Effector memory CD4-positive, alpha-beta T cell (primary cell): Measurements from ENCODE around the gene HSP90B1.

Experiments used
- DNase-seq, 3 donors: peaks; one replicate each; pipeline ENCODE4 v3.0.0-alpha.2; 2020
- H3K27ac ChIP-seq: 2 replicates; pipeline ENCODE4 v1.7.0; 2013; ENCODE audit warnings: mild to moderate bottlenecking, low read length, moderate library complexity; ENCODE audit not compliant: insufficient read depth, poor library complexity, severe bottlenecking
- H3K27me3 ChIP-seq: replicated peaks from 2 replicates; pipeline ENCODE4 v1.7.0; 2013; ENCODE audit warnings: mild to moderate bottlenecking, low read length; ENCODE audit not compliant: insufficient read depth, control insufficient read depth, poor library complexity, severe bottlenecking
- H3K36me3 ChIP-seq: 2 replicates; pipeline ENCODE4 v1.7.0; 2013; ENCODE audit warnings: mild to moderate bottlenecking, low read length, moderate library complexity; ENCODE audit not compliant: control insufficient read depth, insufficient read depth
- H3K4me1 ChIP-seq: 2 replicates; pipeline ENCODE4 v1.7.0; 2013; ENCODE audit warnings: low read length, mild to moderate bottlenecking; ENCODE audit not compliant: control insufficient read depth, insufficient read depth, poor library complexity, severe bottlenecking
- H3K4me3 ChIP-seq: 2 replicates; pipeline ENCODE4 v1.7.0; 2013; ENCODE audit warnings: low read length, low read depth, mild to moderate bottlenecking; ENCODE audit not compliant: insufficient read depth, poor library complexity, severe bottlenecking
- H3K9me3 ChIP-seq: 2 replicates; pipeline ENCODE4 v1.7.0; 2013; ENCODE audit warnings: mild to moderate bottlenecking, low read length, moderate library complexity; ENCODE audit not compliant: control insufficient read depth

The HSP90B1 gene

GRCh38 chr12:103952497-103952896 is 22.3 kb downstream of the HSP90B1 start:
- Histone ChIP-seq H3K27ac (no peak overlapping the region), H3K27me3 (no peaks in the 10 kb centered on the region), H3K4me3 (no peak overlapping the region), H3K9me3 (no peaks in the 10 kb centered on the region), H3K36me3 (peaks cover 51% of the 10 kb centered on the region), H3K4me1 (peaks cover 15% of the 10 kb centered on the region)
- DNase-seq = no peak

- Histone ChIP-seq H3K9me3 (no peaks in the 10 kb centered on the region), H3K4me3 (peak overlapping the region; percentile 72), H3K27ac (peak overlapping the region; percentile 75), H3K4me1 (peaks cover 15% of the 10 kb centered on the region), H3K27me3 (no peaks in the 10 kb centered on the region), H3K36me3 (peaks cover 30% of the 10 kb centered on the region)
- DNase-seq = no peak
Observed at GRCh38 chr12:103955811-103956508, 25.8 kb downstream of the HSP90B1 start.

GRCh38 chr12:103956509-103957027 is 26.4 kb downstream of the HSP90B1 start:
- Histone ChIP-seq H3K9me3 (no peaks in the 10 kb centered on the region), H3K27me3 (no peaks in the 10 kb centered on the region), H3K27ac (peak overlapping the region; percentile 75), H3K4me1 (peaks cover 15% of the 10 kb centered on the region), H3K36me3 (peaks cover 29% of the 10 kb centered on the region), H3K4me3 (peak overlapping the region; percentile 72)
- DNase-seq = no peak

DNA sequence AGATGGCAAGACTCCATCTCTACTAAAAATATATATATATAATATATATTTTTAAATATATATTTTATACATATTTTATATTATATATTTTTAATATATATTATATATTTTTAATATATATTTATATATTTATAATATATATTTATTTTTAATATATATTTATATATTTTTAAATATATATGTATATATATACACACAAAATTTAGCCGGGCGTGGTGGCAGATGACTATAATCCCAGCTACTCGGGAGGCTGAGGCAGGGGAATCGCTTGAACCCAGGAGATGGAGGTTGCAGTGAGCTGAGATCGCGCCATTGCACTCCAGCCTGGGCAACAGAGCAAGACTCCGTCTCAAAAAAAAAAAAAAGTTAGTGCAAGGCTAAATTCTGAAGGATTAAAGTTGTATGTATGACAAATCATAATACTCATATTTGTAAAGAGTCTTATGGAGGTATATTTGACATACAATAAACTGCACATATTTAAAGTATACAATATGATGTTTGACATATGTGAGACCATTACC is 27.7 kb downstream of the HSP90B1 start:
- no peaks in the 10 kb centered on the region for H3K9me3 ChIP-seq
- no peak overlapping the region for H3K27ac ChIP-seq
- peaks cover 15% of the 10 kb centered on the region for H3K4me1 ChIP-seq
- H3K27me3 ChIP-seq = no peaks in the 10 kb centered on the region
- no peak overlapping the region for H3K4me3 ChIP-seq
- no peak for DNase-seq
- H3K36me3 ChIP-seq = peaks cover 16% of the 10 kb centered on the region

DNA sequence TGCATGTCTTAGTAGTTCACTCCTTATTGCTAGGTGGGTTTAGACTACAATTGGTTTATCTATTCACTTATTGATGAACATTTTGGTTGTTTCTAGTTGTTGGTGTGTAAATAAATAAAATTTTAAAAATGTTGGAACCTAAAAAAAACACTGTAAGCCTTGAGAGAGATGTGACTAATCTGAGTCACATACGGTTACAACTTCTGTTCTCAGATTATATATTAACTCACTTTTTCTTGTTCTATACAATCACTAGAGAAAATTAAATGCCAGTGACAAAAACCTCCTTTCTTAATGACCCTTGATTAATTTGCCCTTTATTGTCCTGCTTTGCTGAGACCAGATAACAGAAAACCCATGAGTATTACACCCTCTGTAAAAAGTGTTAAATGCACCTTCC is 28.4 kb downstream of the HSP90B1 start:
- H3K4me3 ChIP-seq = no peak overlapping the region
- no peaks in the 10 kb centered on the region for H3K9me3 ChIP-seq
- H3K27ac ChIP-seq = no peak overlapping the region
- peaks cover 15% of the 10 kb centered on the region for H3K4me1 ChIP-seq
- H3K36me3 ChIP-seq = peaks cover 9% of the 10 kb centered on the region
- no peaks in the 10 kb centered on the region for H3K27me3 ChIP-seq
- no peak for DNase-seq

DNA sequence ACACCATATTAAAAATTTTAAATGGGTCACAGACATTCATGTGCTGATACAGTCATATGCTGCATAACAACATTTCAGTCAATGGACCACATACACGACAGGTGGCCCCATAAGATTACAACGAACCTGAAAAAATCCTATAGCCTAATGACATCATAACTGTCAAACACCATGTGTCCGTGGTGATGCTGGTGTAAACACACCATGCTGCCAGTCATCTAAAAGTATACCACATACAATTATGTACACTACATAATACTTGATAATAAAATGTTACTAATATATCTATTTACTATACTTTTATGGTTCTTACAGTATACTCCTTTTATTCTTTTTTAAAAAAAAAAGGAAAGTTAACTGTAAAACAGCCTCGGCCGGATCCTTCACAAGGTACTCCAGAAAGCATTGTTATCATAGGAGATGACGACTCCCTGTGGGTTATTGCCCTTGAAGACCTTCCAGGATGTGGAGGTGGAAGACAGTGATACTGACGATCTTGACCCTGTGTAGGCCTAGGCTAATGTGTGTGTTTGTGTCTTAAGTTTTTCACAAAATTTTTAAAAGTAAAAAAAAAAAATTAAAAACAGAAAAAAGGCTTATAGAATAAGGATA is 30.5 kb downstream of the HSP90B1 start:
- H3K4me1 ChIP-seq = peaks cover 19% of the 10 kb centered on the region
- H3K36me3 ChIP-seq = no peaks in the 10 kb centered on the region
- no peak overlapping the region for H3K4me3 ChIP-seq
- H3K27ac ChIP-seq = no peak overlapping the region
- no peaks in the 10 kb centered on the region for H3K9me3 ChIP-seq
- no peaks in the 10 kb centered on the region for H3K27me3 ChIP-seq
- DNase-seq = no peak

DNA sequence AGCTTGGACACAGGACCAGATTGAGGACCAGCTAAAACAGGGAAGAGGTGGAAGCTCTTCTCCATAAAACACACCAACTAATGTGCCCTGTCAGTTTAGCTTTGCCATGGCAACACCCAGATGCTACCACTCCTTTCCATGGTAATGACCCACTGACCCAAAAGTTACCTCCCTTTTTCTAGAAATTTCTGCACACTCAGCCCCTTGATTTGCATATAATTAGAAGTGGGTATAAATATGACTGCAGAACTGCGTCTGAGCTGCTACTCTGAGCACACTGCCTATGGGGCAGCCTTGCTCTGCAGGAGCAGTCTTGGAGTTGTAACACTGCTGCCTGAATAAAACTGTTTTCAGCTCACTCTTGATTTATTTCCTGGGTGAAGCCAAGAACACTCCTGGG is 32.3 kb downstream of the HSP90B1 start:
- no peaks in the 10 kb centered on the region for H3K36me3 ChIP-seq

GRCh38 chr12:103964805-103965204 is 34.6 kb downstream of the HSP90B1 start:
- Histone ChIP-seq H3K36me3 (no peaks in the 10 kb centered on the region), H3K9me3 (no peaks in the 10 kb centered on the region), H3K4me1 (peaks cover 19% of the 10 kb centered on the region), H3K27me3 (no peaks in the 10 kb centered on the region), H3K27ac (peak overlapping the region; percentile 86), H3K4me3 (peak overlapping the region; percentile 64)
- no peak for DNase-seq

More for the DNA sequence above, 32.3 kb downstream of the HSP90B1 start:
- Histone ChIP-seq H3K9me3 (no peaks in the 10 kb centered on the region), H3K27me3 (no peaks in the 10 kb centered on the region), H3K4me1 (peaks cover 19% of the 10 kb centered on the region), H3K4me3 (no peak overlapping the region), H3K27ac (no peak overlapping the region)
- no peak for DNase-seq

- no peak for DNase-seq
- Histone ChIP-seq H3K36me3 (no peaks in the 10 kb centered on the region), H3K27me3 (no peaks in the 10 kb centered on the region), H3K9me3 (no peaks in the 10 kb centered on the region), H3K4me3 (peak overlapping the region; percentile 64), H3K4me1 (peaks cover 19% of the 10 kb centered on the region), H3K27ac (peak overlapping the region; percentile 86)
Observed at GRCh38 chr12:103965255-103965589, 35.0 kb downstream of the HSP90B1 start.
